HG02623 (cell line): ENCODE data around the gene GALP.
"Not testable (repeated sequence)": the region's sequence is repeated elsewhere in the genome, so short reads cannot be mapped to it uniquely, and the experiment has no call there.

ENCODE experiments used
- ATAC-seq: cut with Tn5 transposase; IDR thresholded peaks from one replicate; pipeline ENCODE4 v1.9.1; 2021; ENCODE audit warnings: moderate library complexity; ENCODE audit not compliant: unreplicated experiment

The GALP gene

DNA sequence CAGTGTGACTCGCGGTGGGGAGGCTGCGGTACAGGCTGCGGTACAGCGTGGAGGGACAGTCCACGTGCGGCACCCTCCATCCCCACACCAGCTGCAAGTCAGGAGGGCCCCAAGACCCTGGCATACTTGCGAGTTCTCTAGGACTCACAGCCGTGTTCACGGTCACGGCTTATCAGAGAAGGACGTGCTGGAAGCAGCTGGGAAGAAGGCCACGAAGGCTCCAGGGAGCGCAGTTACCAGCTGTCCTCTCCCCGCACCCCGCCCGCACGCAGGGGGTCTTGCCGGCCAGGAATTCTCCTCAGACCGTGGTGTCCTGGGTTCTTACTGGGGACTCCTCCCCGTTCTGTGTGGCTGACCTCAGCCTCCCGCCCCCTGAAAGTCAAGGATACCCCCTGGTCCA, 28.5 kb upstream of the GALP start:
- ATAC-seq, result no peak

DNA sequence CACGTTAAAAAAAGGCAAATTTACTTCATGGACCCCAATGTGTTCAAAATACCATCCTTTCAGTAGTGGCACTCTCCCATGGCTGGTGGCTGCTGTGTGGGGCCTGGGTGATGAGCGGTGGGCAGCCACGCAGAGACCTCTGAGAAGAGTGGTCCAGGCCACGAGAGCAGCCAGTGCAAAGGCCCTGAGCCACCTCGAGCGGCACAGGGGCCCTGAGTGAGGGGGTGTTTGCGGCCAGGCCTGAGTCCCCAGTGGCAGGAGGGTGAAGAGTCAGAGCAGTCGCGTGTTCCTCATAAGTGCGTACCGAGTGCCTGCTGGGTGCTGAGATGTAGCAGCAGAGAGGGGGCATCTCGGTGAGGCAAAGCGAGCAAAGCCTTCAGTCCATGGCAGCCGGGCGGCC, 27.7 kb upstream of the GALP start:
- no peak for ATAC-seq

DNA sequence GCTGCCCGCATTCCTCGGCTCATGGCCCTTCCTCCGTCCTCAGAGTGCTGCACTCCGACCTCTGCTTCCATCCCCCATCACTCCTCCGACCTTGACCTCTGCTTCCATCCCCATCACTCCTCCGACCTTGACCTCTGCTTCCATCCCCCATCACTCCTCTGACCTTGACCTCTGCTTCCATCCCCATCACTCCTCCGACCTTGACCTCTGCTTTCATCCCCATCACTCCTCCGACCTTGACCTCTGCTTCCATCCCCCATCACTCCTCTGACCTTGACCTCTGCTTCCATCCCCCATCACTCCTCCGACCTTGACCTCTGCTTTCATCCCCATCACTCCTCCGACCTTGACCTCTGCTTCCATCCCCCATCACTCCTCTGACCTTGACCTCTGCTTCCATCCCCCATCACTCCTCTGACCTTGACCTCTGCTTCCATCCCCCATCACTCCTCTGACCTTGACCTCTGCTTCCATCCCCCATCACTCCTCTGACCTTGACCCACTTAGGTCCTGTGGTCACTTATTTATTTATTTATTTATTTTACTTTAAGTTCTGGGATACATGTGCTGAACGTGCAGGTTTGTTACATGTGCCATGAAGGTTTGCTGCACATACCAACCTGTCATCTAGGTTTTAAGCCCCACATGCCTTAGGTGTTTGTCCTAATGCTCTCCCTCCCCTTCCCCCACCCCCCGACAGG, 26.7 kb upstream of the GALP start:
- ATAC-seq, result not testable (repeated sequence)

DNA sequence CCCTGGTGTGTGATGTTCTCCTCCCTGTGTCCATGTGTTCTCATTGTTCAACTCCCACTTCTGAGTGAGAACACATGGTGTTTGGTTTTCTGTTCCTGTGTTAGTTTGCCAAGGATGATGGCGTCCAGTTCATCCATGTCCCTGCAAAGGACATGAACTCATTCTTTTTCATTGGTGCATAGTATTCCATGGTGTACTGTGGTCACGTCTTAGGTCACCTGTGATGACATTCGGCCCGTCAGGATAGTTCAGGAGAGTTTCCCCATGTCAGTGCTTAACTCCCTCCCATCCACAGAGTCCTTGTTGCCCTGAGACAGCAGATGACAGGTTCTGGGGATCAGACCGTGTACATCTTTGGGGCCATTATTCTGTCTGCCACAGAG, 26.2 kb upstream of the GALP start:
- ATAC-seq, result no peak

DNA sequence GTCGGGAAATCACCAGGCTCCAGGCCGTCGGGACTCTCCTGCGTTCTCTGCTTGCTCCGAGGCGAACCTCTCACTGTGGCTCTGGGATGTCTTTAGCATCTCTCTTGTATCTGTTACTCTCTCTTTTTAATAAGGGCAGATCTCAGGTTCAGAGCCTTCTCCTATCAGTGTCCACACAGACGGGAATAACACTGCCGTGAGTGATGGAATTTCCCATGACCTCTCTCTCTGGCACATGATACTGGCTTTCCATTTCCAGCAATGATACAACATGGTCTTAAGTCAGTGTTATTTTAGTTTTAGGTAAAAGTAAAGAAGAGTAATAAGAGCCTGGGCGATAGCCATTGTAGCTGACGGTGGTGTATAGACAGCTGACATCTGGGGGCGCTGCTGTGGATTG, 25.4 kb upstream of the GALP start:
- no peak for ATAC-seq

DNA sequence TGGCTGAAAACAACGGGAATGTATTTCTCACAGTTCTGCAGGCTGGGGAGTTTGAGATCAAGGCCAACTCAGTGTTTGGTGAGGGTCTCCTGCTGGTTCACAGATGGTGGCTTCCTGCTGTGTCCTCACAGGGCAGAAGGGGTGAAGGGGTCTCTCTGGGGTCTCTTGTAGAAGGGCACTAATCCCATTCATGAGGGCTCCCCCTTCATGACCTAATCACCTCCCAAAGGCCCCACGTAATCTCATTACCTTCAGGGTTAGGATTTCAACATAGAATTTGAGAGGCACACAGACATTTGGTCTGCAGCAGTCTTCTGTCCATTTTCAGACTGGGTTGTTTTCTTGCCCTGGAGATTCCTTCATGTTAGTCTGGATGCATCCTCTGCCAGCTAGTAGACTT, 23.2 kb upstream of the GALP start:
- ATAC-seq, result no peak

DNA sequence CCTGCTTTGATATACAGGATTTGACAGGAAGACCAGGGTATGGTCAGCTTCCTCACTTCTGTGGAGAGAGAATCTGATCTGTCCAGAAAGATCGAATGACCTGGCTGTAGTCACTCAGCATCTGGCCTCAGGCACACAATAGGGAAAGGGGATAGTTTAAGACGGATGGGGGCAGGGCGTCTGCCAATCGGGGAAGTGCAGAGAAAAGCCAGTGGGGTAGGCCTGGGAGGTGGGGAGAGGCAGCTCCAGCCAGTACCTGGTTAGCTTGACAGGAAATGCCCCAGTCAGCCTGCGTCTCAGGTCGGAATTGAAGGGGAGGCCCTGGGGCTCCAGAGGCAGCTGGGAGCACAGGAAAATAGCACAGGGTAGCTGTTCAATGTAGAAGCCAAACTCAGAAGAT, 22.3 kb upstream of the GALP start:
- ATAC-seq, result no peak

DNA sequence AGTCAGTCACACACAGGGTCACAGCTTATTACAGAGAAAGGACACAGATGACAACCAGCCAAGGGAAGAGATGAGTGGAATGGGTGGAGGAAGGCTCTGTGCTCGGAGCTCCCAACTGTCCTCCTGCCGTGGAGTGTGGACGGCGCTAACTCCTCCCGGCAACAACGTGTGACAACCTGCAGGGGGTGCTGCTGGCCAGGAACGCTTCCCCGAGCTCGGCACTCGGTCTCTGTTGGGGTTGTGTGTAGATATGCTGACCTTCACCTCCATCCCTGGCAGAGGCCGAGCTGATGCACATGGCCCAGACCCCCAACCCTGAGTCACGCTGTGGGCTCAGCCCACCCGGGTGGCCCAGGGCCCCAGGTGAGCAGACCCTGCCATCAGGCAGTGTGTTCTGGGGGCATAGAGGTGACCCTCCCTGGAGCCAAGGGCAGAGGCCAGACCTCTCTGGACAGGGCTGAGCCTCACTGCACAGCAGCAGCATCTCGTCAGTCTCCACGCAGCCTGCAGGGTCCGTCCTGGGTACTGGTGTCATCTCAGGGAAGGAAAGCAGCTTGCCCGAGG, 20.6 kb upstream of the GALP start:
- no peak for ATAC-seq

DNA sequence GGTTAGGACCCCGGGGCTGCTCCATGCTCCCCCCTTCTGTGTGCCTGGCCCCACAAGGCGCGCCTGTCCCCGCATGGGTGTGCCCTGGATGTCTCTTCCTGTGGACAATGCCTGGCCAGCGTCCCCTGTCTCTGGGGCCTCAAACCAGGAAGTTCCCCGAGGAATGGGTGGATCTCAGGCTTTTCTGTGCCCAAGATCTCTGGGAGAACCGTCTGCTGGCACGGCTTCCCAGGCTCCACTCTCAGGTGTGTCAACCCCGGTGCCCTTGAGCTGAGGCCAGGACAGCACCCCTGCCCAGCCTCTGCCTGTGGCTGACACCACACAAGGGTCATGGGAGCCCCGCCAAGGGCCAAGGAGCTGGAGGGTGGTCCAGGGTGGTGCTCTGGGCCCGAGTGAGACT, 19.0 kb upstream of the GALP start:
- ATAC-seq, result no peak

DNA sequence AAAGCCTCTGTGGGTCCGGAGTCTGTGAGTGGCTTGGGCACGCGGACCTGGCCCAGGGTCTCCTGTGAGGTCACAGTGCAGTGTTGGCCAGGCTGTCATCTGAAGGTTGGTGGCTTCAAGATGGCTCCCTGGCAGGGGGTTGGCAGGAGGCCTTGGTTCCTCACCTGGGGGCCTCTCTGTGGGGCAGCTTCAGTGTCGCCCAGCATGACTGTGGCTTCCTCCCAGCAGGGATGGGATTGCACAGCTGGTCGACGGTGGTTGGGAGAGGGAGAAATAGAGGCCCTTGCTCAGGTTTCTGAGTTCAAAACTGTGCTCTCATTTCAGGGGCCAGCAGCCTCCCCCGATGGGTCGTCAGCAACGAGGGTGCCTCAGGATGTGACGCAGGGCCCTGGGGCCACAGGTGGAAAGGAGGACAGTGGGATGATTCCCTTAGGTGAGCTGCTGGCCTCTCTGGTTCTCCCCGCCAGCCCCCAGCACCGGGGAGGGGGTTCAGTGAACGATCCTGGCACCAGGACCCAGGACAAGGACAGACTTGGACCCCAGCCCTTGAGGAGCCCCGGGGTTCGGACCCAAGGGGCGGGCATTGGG, 17.5 kb upstream of the GALP start:
- no peak for ATAC-seq

DNA sequence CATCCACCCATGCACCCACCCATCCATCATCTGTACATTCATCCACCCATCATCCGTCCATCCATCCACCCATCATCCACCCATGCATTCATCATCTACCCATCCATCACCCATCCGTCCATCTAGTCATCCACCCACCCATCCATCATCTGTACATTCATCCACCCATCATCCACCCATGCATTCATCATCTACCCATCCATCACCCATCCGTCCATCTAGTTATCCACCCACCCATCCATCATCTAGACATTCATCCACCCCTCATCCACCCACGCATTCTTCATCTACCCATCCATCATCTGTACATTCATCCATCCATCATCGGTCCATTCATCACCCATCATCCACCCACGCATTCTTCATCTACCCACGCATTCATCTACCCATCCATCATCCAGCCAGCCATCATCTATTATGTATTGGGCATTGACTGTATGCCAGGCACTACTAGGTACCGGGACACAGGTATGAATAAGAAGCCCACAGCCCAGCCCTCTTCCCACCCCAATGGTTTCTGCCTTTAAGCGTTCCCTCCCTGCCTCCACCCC, 16.7 kb upstream of the GALP start:
- ATAC-seq, result no peak

DNA sequence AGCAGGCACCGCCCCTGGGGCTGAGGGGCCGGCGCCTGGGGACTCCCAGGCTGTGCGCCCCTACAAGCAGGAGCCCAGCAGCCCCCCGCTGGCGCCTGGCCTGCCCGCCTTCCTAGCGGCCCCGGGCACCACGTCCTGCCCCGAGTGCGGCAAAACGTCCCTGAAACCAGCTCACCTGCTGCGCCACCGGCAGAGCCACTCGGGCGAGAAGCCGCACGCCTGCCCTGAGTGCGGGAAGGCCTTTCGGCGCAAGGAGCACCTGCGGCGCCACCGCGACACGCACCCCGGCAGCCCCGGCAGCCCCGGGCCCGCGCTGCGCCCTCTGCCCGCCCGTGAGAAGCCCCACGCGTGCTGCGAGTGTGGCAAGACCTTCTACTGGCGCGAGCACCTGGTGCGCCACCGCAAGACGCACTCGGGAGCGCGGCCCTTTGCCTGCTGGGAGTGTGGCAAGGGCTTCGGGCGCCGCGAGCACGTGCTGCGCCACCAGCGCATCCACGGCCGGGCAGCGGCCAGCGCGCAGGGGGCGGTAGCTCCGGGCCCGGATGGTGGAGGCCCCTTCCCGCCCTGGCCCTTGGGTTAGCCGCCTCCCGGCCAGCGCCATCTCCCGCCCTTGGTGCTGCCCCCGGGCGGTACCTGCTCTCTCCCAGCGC, 16.1 kb upstream of the GALP start:
- ATAC-seq, result no peak

DNA sequence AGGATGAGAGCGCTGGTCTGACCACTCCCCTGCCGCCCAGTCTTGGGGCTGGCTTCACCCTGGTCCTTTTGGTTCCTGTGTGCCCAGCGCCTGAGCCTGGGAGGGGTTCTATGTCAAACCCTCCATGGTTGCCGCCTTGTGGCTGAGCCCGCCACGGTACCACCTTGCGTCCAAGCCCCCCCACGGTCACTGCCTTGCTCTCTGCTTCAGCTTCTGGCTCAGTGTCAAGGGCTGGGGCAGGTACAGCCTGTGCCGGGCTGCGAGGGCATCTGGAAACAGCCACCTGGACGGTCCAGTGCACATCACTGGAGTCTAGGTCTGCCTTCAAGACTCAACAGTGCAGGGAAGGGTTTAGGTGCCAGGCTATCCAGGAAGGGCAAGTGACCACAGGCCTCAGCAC, 14.3 kb upstream of the GALP start:
- ATAC-seq, result no peak

DNA sequence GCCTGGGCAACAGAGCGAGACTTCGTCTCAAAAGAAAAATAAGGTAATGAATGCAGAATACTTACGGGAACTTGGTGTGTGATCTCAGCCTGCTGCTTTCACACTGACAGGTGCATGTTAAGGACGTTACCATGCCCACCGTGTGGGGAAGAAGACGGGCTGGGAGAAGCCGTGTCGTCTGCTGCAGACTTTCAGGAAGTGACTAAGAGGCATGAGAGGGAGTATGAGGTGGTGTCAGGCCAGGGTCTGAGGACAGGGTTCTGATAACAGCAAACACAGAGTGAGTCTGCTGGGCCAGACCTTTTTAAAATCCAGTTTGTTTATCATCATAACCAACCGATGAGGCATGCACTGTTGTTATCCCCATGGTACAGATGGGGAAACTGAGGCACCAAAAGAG, 13.6 kb upstream of the GALP start:
- ATAC-seq, result no peak

DNA sequence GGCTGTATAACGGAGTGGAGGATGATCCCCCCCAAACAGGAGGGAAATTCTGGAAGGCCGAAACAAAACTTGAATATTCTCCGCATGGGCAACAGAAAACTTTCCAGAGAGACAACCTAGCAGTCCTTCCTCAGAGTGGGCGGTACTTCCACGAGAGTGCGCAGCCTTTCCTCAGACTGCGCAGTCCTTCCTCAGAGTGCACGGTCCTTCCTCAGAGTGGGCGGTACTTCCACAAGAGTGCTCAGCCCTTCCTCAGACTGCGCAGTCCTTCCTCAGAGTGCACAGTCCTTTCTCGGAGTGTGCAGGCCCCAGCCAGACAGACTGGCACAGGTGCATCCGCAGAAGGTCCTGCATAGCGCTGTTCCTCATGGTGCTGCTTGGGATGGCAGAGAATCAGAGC, 12.7 kb upstream of the GALP start:
- no peak for ATAC-seq

DNA sequence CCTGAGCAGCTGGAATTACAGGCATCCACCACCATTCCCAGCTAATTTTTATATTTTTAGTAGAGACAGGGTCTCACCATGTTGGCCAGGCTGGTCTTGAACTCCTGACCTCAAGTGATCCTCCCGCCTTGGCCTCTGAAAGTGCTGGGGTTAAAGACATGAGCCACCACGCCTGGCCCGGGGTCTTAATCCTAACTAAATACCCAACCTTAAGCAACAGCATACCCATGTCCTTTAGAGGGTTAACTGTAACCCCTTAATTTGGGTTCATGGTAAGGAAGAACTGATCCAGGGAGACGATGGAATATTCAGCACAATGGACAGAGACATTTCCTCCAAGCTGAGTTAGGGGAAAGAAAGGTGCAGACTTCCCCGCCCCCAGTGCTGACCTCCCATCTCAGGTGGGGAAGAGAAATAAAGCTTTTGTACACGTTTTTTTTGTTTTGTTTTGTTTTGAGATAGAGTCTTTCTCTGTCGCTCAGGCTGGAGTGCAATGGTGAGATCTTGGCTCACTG, 8.7 kb upstream of the GALP start:
- no peak for ATAC-seq

DNA sequence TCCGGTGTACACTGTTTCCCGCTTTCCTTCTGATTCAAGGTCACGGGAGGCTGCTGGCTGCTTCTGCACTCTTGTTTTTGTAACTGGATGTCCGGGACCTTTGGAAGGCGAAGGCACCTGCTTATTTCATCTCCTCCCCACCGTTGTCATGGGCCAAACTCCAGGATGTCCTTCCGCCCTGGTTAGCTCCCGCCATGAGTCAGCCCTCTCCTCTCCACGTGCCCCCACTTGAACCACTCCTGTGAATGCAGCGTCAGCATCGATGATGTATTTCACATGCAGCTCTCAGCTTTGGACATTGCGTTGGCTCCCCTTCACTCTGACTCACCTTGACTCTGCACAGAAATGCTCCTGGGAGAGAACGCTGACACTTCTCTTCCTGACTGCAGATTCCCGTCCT, 5.5 kb upstream of the GALP start:
- no peak for ATAC-seq

DNA sequence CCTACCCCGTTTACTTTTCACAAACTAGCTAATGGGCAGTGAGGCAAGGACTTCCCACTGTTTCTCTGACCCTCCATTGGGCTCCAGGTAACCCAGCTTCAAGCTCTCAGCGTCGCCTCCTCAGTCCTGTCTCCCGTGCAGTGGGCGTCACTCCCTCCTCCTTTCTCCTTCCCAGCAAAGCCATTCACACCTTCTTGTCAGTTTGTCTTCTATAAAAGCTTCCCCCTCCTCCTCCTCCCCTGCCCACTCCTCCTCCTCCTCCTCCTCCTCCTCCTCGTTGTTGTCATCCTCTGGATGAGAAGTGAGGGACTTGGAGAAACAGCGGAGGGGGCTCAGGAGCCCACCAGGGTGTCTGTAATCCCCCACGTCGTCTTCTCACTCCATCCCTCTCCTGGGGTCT, 1.7 kb upstream of the GALP start:
- no peak for ATAC-seq

DNA sequence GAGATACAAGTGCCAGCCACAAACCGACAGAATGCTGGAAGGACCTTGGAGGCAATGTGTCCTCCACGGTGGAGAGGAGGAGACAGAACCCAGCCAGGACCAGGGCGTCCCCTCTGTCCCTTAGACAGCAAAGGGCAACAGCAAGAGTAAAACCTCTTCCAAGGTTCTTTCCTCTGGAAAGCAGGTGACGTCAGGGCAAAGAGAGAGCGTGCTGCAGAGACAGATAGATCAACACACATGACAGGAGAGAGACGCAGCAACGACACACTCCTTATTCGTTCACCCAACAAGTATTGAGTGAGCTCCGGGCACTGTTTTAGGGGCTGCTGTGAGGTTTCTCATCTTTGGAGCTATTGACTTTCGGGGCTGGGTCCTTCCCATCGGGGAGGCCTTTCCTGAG, 1.3 kb upstream of the GALP start:
- no peak for ATAC-seq

DNA sequence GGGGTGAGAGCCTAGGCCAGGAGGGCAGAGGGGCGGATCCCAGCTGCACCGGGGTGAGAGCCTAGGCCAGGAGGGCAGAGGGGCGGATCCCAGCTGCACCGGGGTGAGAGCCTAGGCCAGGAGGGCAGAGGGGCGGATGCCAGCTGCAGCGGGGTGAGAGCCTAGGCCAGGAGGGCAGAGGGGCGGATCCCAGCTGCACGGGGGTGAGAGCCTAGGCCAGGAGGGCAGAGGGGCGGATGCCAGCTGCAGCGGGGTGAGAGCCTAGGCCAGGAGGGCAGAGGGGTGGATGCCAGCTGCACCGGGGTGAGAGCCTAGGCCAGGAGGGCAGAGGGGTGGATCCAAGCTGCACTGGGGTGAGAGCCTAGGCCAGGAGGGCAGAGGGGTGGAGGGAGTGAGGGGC, 502 bp downstream of the GALP start:
- not testable (repeated sequence) for ATAC-seq

DNA sequence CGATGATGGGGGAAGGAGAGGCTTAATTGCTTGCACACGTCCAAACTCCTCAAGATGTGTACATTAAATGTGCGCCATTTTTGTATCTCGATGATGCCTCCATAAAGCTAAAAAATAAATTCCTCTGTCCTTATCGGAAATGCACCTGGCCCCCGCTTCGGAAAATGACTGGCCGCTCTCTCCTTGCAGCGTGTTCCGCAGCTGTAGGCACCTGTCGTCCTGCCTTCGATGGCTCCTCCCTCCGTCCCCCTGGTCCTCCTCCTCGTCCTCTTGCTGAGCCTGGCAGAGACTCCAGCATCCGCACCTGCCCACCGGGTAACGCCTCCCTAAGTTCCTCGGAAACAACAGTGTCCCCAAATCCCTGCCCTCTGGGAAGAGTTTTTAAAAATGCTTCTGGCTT, 1.1 kb downstream of the GALP start:
- ATAC-seq, result no peak
